A673 (cell line): ENCODE results near the gene TFIP11. TPM values are rescaled to one million over a fixed set of nuclear protein-coding genes. Genes with fewer than 3 reads are reported as not detected.

Experiments
- BruUV-seq: library from RNA; stranded (reverse); fragments of 400-500 nt; replicated peaks from 2 replicates; lab custom pipeline; 2021; lab: Mats Ljungman, UMichigan
- CTCF ChIA-PET: fragments of 300-600 bp; sonication (Branson Sonifier 250); formaldehyde crosslinking; loops from one replicate; lab custom pipeline; 2022; ENCODE audit warnings: antibody characterized with exemption; lab: Charles Lee
- POLR2A ChIA-PET: fragments of 300-600 bp; sonication (Branson Sonifier 250); formaldehyde crosslinking; loops from one replicate; lab custom pipeline; 2022; ENCODE audit warnings: antibody characterized with exemption; ENCODE audit not compliant: low non-redundant PET; lab: Charles Lee
- DNase-seq: peaks from one replicate; pipeline ENCODE4 v3.0.0-alpha.2; 2015; ENCODE audit warnings: low spot score
- H3K27ac ChIP-seq: fragments of 200-600 bp; sonication (generic); 2 replicates; pipeline ENCODE4 v1.5.1; 2016; ENCODE audit warnings: mixed run types, low read depth, mild to moderate bottlenecking, mixed read lengths, antibody characterized with exemption, low read length; ENCODE audit not compliant: poor library complexity, severe bottlenecking
- H3K27me3 ChIP-seq: fragments of 200-600 bp; sonication (generic); replicated peaks from 2 replicates; pipeline ENCODE4 v1.6.1; 2017; ENCODE audit warnings: mixed run types, low read depth, mild to moderate bottlenecking, mixed read lengths, antibody characterized with exemption, low read length; ENCODE audit not compliant: insufficient read depth, poor library complexity
- H3K36me3 ChIP-seq: fragments of 200-600 bp; sonication (generic); 2 replicates; pipeline ENCODE4 v1.6.1; 2016; ENCODE audit warnings: mixed run types, mild to moderate bottlenecking, mixed read lengths, antibody characterized with exemption, low read length; ENCODE audit not compliant: insufficient read depth, poor library complexity, severe bottlenecking
- H3K4me1 ChIP-seq: fragments of 200-600 bp; sonication (generic); 2 replicates; pipeline ENCODE4 v1.6.1; 2017; ENCODE audit warnings: mixed run types, mild to moderate bottlenecking, mixed read lengths, antibody characterized with exemption, low read length; ENCODE audit not compliant: insufficient read depth, poor library complexity, severe bottlenecking
- H3K4me3 ChIP-seq: fragments of 200-600 bp; sonication (generic); 2 replicates; pipeline ENCODE4 v1.5.1; 2016; ENCODE audit warnings: low read depth, mixed run types, mild to moderate bottlenecking, mixed read lengths, low read length; ENCODE audit not compliant: poor library complexity, severe bottlenecking
- H3K9me3 ChIP-seq: fragments of 200-600 bp; sonication (generic); 2 replicates; pipeline ENCODE4 v1.6.1; 2016; ENCODE audit warnings: mixed run types, low read depth, mild to moderate bottlenecking, mixed read lengths, antibody characterized with exemption, low read length; ENCODE audit not compliant: poor library complexity, severe bottlenecking
- CTCF ChIP-seq: fragments of 300-800, 200-600 bp; sonication (generic); conservative IDR thresholded peaks from 2 replicates; pipeline ENCODE4 v1.5.1; 2017; ENCODE audit warnings: low read depth, mild to moderate bottlenecking, antibody characterized with exemption, low read length, moderate library complexity, mixed read lengths
- EZH2 ChIP-seq: fragments of 200-600 bp; sonication (generic); IDR thresholded peaks from 2 replicates; pipeline ENCODE4 v1.6.1; 2017; ENCODE audit warnings: borderline replicate concordance, low read depth, mild to moderate bottlenecking, mixed read lengths, antibody characterized with exemption, low read length; ENCODE audit not compliant: poor library complexity, severe bottlenecking
- intact Hi-C: fragments of 100-400 bp; cut with micrococcal nuclease; formaldehyde crosslinking; loops from one replicate; pipeline ENCODE4 v1.10.0; 2022; ENCODE audit not compliant: unreplicated experiment
- total RNA-seq: library from RNA; stranded (reverse); gene quantifications from 2 replicates; pipeline ENCODE4 v1.2.3, GENCODE V29; 2021

The TFIP11 gene
- total RNA-seq, 1 experiment from 2014 or later = 46.4 TPM

GRCh38 chr22:26489447-26490036 is 22.7 kb downstream of the TFIP11 start:
- no peak for TF ChIP-seq EZH2
- no peak for TF ChIP-seq CTCF
- DNase-seq = no peak
- Histone ChIP-seq H3K4me1 (peaks cover 7% of the 10 kb centered on the region), H3K36me3 (peaks cover 68% of the 10 kb centered on the region), H3K27ac (no peak overlapping the region), H3K27me3 (no peaks in the 10 kb centered on the region), H3K4me3 (no peak overlapping the region), H3K9me3 (no peaks in the 10 kb centered on the region)
- no TSS peak for BruUV-seq
- intact Hi-C loops = no loop called here
- CTCF ChIA-PET = interaction anchor here (0.6 kb wide), 1 partner anchor 149 kb away, joined by 3 read pairs; no protein-coding TSS in a partner anchor
- POLR2A ChIA-PET = no interaction called here

GRCh38 chr22:26487996-26488395 is 24.3 kb downstream of the TFIP11 start:
- ChIA-PET CTCF (no interaction called here), POLR2A (no interaction called here)
- no TSS peak for BruUV-seq
- H3K27ac ChIP-seq = no peak overlapping the region
- TF ChIP-seq EZH2 (no peak), CTCF (no peak)
- no peaks in the 10 kb centered on the region for H3K9me3 ChIP-seq
- H3K36me3 ChIP-seq = peaks cover 53% of the 10 kb centered on the region
- no peaks in the 10 kb centered on the region for H3K27me3 ChIP-seq
- DNase-seq = no peak
- no peak overlapping the region for H3K4me3 ChIP-seq
- intact Hi-C loops = no loop called here
- H3K4me1 ChIP-seq = peaks cover 12% of the 10 kb centered on the region

GRCh38 chr22:26486394-26486793 is 25.9 kb downstream of the TFIP11 start:
- Histone ChIP-seq H3K4me3 (no peak overlapping the region), H3K9me3 (no peaks in the 10 kb centered on the region), H3K27ac (no peak overlapping the region), H3K4me1 (peaks cover 24% of the 10 kb centered on the region), H3K36me3 (peaks cover 37% of the 10 kb centered on the region), H3K27me3 (no peaks in the 10 kb centered on the region)
- no peak for DNase-seq
- ChIA-PET CTCF (no interaction called here), POLR2A (no interaction called here)
- TF ChIP-seq EZH2 (no peak), CTCF (no peak)
- intact Hi-C loops = no loop called here
- no TSS peak for BruUV-seq
